ENCODE data around the gene MLLT3.

GRCh38 chr9:20402273-20402875 lies 219.9 kb downstream of the MLLT3 start:
- TF ChIP-seq CTCF (IDR thresholded peaks at IDR 0.05) (no peak), POLR2A (IDR thresholded peaks at IDR 0.05) (no peak), POLR2AphosphoS5 (IDR thresholded peaks at IDR 0.05) (no peak), EP300 (IDR thresholded peaks at IDR 0.05) (no peak)

Data from suprapubic skin (tissue), 4 donors.